ENCODE results near the gene PITPNM1. TPM values are rescaled to one million over a fixed set of nuclear protein-coding genes. Genes with fewer than 3 reads are reported as not detected.
"Not testable (repeated sequence)": the region's sequence is repeated elsewhere in the genome, so short reads cannot be mapped to it uniquely, and the experiment has no call there.

Gene PITPNM1
- total and polyA plus RNA-seq, 9 donors: 3.1 to 77.2 (median 6.1) TPM

DNA sequence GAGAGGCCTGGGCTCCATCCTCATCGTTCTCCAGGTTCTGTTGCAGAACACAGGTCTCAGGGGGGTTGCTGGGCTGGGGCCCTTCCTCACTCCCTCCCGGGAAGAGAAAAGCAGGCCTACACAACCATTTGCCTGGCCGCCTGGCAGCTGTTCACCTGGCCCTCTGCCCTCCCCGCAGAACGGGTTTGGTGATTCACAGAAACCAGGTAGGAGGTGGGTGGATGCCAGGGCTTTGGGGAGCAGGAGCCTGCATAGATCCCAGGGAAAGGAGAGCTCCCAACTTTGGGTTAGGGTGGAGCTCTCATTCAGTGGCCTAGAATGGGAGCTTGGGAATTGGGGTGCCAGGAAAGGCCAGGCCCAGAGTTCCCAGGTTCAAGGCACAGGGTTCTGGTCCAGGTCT is 37.1 kb downstream of the PITPNM1 start:
- WGBS, 3 donors: 7 to 17% (median 11%) methylated on average over 5 of the region's 5 CpGs
- TF ChIP-seq POLR2A (IDR thresholded peaks at IDR 0.05) (no peak), CTCF (IDR thresholded peaks at IDR 0.05) (no peak), EP300 (IDR thresholded peaks at IDR 0.05) (no peak)
- no peaks in the 10 kb centered on the region for H3K27me3 ChIP-seq
- peak; percentile 50 to 69 (median 66) for DNase-seq
- peak overlapping the region in 1 of 2 donors; percentile 84 for H3K27ac ChIP-seq
- intact Hi-C loops (cut with DNase I): loop anchor here in 1 of 4 donors (5.0 kb wide), 1 partner anchor 71 kb away; no protein-coding TSS in a partner anchor
- H3K36me3 ChIP-seq: no peaks in the 10 kb centered on the region
- H3K4me1 ChIP-seq (ENCODE audit: insufficient read depth): peaks cover 7% of the 10 kb centered on the region
- peak overlapping the region; percentile 93 for H3K4me3 ChIP-seq
- no peaks in the 10 kb centered on the region for H3K9me3 ChIP-seq

- intact Hi-C loops (cut with DNase I): loop anchor here in 1 of 4 donors (5.0 kb wide), 1 partner anchor 70 kb away; no protein-coding TSS in a partner anchor
- H3K36me3 ChIP-seq: no peaks in the 10 kb centered on the region
- peak in 1 of 5 donors; percentile 22 for DNase-seq
These were observed 38.0 kb downstream of the PITPNM1 start for GRCh38 chr11:67466962-67467771.

GRCh38 chr11:67466367-67466766 is 38.8 kb downstream of the PITPNM1 start:
- Histone ChIP-seq H3K4me1 (ENCODE audit: insufficient read depth) (peaks cover 7% of the 10 kb centered on the region), H3K4me3 (no peak overlapping the region), H3K27ac (no peak overlapping the region), H3K9me3 (no peaks in the 10 kb centered on the region), H3K27me3 (no peaks in the 10 kb centered on the region), H3K36me3 (no peaks in the 10 kb centered on the region)
- 81 to 83% (median 81%) methylated on average over 5 of the region's 5 CpGs for WGBS, 3 donors
- TF ChIP-seq EP300 (IDR thresholded peaks at IDR 0.05) (no peak), CTCF (IDR thresholded peaks at IDR 0.05) (no peak), POLR2A (IDR thresholded peaks at IDR 0.05) (no peak)
- DNase-seq: peak in 1 of 5 donors; percentile 19
- intact Hi-C loops (cut with DNase I): loop anchor here in 1 of 4 donors (5.0 kb wide), 1 partner anchor 69 kb away; no protein-coding TSS in a partner anchor

More at GRCh38 chr11:67466962-67467771, 38.0 kb downstream of the PITPNM1 start:
- Histone ChIP-seq H3K27ac (no peak overlapping the region), H3K4me1 (ENCODE audit: insufficient read depth) (peaks cover 7% of the 10 kb centered on the region), H3K27me3 (no peaks in the 10 kb centered on the region), H3K4me3 (no peak overlapping the region), H3K9me3 (no peaks in the 10 kb centered on the region)
- WGBS, 3 donors: 63 to 67% (median 65%) methylated on average over 11 of the region's 11 CpGs
- TF ChIP-seq POLR2A (IDR thresholded peaks at IDR 0.05) (no peak), CTCF (IDR thresholded peaks at IDR 0.05) (no peak)

GRCh38 chr11:67465530-67465929 is 39.6 kb downstream of the PITPNM1 start:
- H3K9me3 ChIP-seq; H3K27ac ChIP-seq; H3K27me3 ChIP-seq; H3K36me3 ChIP-seq; H3K4me3 ChIP-seq; H3K4me1 ChIP-seq (ENCODE audit: insufficient read depth): not testable (repeated sequence)
- 66 to 82% (median 72%) methylated on average over 2 of the region's 2 CpGs for WGBS, 3 donors
- intact Hi-C loops (cut with DNase I): loop anchor here in 1 of 4 donors (5.0 kb wide), 1 partner anchor 68 kb away; no protein-coding TSS in a partner anchor
- peak in 1 of 5 donors; percentile 19 for DNase-seq

GRCh38 chr11:67465189-67465510 is 40.0 kb downstream of the PITPNM1 start:
- H3K27ac ChIP-seq: peak overlapping the region; percentile 63 to 78
- H3K4me3 ChIP-seq: peak overlapping the region; percentile 39
- DNase-seq: peak in 1 of 5 donors; percentile 18
- no peaks in the 10 kb centered on the region for H3K9me3 ChIP-seq
- peaks cover 7% of the 10 kb centered on the region for H3K4me1 ChIP-seq (ENCODE audit: insufficient read depth)
- 79 to 92% (median 83%) methylated on average over 3 of the region's 3 CpGs for WGBS, 3 donors
- no peaks in the 10 kb centered on the region for H3K27me3 ChIP-seq
- H3K36me3 ChIP-seq: no peaks in the 10 kb centered on the region
- no peak for TF ChIP-seq CTCF (IDR thresholded peaks at IDR 0.05)
- no peak for TF ChIP-seq EP300 (IDR thresholded peaks at IDR 0.05)
- intact Hi-C loops (cut with DNase I): loop anchor here in 1 of 4 donors (5.0 kb wide), 1 partner anchor 68 kb away; no protein-coding TSS in a partner anchor
